HG03039 (cell line): Measurements from ENCODE around the gene RPEL1.
"Not testable (repeated sequence)": the region's sequence is repeated elsewhere in the genome, so short reads cannot be mapped to it uniquely, and the experiment has no call there.

Experiments
- ATAC-seq: cut with Tn5 transposase; IDR thresholded peaks from one replicate; pipeline ENCODE4 v1.9.1; 2021; ENCODE audit warnings: mild to moderate bottlenecking, moderate library complexity; ENCODE audit not compliant: unreplicated experiment

RPEL1 gene

DNA sequence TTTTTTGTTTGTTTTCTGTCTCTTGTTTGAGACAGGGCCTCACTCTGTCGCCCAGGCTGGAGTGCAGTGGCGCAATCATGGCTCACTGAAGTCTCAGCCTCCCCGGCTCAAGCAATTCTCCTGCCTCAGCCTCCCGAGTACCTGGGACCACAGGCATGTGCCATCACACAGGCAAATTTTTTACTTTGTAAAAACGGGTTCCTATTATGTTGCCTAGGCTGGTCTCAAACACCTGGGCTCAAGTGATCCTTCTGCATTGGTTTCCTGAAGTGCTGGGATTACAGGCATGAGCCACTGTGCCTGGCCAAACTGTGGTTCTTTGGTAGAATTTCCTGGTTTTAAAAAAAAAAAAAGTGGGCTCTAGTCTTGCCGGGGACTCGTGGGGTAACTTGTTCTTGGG, at the start of gene RPEL1:
Gene RPEL1, plus strand, starts transcription at position 301 of the 400 bp plus-strand sequence. CDS start 110 bp downstream, outside the sequence.
- not testable (repeated sequence) for ATAC-seq

DNA sequence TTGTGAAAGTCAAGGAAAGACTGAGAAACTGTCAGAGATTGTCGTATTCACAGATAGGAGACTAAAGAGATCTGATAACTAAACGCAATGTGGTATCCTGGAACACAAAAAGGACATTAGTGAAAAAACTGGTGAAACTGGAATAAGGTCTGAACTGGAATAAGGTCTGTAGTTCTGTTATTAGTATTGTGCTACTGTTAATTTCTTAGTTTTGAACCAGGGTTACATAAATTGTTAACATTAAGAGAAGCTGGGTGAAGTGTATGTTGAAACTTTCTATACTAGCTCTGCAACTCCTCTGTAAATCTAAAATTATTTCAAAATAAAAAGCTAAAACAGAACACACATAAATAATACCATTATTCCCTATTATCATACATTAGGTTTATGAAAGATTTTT, 49.2 kb upstream of the RPEL1 start:
- no peak for ATAC-seq

DNA sequence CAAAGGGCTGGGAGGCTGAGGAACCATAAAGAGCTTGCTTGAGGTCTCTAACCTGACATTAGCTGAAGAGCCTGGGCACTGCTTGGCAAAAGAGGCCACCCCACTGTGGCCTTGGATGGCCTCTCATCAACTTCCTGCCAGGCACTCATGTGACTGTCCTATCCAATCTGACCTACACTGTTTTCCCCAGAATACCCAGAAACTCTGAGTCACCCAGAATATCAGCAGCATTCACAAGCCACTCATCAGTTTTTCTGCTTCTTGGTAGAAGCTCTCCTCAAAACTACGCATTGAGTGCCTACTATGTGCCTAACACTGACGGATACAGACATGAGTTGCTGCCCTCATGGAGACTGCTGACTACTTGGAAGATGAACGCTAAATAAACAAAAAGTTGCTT, 48.5 kb upstream of the RPEL1 start:
- ATAC-seq: no peak

DNA sequence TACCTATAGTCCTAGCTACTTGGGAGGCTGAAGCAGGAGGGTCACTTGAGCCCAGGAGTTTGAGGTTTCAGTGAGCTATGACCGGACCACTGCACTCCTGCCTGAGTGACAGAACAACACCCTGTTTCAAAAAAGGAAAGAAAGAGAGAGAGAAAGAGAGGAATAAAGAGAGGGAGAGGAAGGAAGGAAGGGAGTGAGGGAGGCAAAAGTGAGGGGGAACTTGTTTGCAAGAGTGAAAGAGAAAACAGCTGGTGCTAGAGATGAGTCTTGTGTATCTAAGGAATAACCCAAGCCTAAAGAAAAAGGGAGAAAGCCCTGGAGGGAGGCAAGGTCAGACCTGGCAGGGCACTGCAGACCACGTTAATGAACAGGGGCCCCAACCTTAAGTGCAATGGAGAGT, 47.8 kb upstream of the RPEL1 start:
- ATAC-seq: no peak

DNA sequence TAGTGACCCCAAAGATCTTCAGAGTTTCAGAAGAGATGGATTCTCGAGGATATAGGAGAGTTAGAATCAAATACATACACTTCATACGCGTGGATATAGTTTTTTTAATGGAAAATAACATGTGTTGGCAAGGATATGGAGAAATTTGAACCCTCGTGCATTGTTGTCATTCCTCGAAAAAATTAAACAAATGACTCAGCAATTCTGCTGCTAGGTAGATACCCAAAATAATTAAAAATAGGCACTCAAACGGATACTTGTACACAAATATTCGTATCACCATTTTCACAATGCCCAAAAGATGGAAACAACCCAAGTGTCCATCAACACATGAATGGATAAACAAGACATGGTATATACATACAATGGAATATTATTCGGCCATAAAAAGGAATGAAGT, 47.0 kb upstream of the RPEL1 start:
- ATAC-seq: no peak

DNA sequence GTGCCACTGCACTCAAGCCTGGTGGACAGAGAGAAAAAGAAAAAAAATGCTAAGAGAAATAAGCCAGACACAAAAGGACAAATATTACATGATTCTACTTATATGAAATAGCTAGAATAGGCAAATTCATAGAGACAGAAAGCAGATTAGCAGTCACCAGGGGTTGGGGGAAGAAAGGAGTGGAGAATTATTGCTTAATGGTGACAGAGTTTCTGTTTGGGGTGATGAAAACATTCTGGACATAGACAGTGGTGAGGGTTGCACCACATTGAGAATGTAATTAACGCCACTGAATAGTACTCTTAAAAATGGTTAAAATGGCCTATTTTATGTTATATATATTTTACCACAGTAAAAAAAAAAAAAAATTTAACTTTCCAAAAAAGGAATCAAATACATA, 46.2 kb upstream of the RPEL1 start:
- ATAC-seq: no peak

DNA sequence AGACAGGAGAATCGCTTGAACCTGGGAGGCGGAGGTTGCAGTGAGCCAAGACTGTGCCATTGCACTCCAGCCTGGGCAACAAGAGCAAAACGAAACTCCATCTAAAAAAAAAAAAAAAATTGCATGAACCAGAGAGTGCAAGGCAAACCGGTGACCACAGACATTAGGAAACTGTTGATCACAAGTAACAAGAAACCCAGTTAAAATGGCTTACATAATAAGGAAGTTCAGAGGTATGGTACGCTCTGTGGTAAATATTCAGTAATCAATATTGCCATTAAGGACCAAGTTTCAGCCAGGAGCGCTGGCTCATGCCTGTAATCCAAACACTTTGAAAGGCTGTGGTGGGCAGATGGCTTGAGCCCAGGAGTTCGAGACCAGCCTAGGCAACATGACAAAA, 43.4 kb upstream of the RPEL1 start:
- no peak for ATAC-seq

DNA sequence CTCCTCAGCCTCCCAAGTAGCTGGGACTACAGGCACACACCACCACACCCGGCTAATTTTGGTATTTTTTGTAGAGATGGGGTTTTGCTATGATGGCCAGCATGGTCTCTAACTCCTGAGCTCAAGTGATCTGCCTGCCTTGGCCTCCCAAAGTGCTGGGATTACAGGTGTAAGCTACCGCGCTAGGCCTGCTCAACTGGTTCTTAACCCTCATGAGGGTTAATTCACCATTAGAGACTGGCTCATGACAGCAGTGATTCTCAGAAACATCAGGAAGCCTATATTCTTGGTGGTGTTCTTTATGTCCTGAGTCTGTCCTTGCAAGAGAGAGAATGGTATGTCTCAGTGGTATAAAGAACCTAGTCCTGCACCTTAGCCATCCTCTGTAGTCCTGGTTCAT, 42.2 kb upstream of the RPEL1 start:
- no peak for ATAC-seq

DNA sequence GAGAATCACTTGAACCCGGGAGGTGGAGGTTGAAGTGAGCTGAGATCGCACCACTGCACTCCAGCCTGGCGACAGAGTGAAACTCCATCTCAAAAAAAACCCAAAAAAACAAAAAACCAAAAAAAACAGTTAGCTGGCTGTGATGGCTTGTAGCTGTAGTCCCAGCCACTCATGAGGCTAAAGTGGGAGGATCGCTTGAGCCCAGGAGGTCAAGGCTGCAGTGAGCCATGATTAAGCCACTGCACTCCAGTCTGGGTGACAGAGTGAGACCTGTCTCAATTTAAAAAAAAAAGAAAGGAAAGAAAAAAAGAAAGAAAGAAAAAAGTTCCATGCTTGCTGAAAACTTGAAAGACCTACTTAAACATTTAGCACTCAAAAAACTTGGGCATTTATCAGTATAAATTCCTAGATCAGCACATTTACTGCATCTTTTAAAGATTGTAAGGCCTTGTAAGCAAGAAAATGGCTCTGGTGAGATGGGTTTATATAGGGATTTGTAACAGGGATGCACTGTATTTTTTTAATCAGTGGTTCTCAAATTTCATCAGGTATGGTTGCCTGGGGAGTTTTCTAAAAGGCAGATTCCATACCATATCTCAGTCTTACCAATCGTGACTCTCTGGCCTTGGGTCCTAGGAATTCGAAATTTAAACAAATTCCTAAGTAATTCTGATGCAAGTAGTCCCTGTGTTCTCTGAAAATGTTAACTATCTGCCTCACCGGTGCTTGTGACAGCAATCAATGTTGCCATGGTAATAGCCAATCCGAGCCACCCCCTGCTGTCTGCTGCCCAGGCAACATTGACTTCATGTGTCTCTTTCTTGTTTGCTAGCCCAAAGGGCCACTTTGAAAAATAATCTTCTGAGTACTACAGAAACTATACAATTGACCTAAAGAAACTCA, 41.1 kb upstream of the RPEL1 start:
- ATAC-seq: no peak

DNA sequence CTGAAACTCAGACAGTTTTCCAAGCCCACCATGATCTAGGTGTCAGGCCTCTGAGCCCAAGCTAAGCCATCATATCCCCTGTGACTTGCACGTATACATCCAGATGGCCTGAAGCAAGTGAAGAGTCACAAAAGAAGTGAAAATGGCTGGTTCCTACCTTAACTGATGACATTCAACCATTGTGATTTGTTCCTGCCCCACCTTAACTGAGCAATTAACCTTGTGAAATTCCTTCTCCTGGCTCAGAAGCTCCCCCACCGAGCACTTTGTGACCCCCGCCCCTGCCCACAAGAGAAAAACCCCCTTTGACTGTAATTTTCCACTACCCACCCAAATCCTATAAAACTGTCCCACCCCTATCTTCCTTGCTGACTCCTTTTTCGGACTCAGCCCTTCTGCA, 40.3 kb upstream of the RPEL1 start:
- not testable (repeated sequence) for ATAC-seq

DNA sequence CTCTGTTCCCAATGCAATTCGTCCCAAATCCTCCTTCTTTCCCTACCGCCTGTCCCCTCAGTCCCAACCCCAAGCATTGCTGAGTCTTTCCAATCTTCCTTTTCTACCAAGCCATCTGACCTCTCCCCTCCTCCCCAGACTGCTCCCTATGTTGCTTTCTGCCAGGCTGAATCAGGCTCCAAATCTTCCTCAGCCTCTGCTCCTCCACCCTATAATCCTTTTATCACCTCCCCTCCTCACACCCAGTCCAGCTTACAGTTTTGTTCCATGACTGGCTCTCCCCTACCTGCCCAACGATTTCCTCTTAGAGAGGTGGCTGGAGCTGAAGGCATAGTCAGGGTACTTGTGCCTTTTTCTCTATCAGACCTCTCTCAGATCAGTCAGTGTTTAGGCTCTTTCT, 39.0 kb upstream of the RPEL1 start:
- not testable (repeated sequence) for ATAC-seq

DNA sequence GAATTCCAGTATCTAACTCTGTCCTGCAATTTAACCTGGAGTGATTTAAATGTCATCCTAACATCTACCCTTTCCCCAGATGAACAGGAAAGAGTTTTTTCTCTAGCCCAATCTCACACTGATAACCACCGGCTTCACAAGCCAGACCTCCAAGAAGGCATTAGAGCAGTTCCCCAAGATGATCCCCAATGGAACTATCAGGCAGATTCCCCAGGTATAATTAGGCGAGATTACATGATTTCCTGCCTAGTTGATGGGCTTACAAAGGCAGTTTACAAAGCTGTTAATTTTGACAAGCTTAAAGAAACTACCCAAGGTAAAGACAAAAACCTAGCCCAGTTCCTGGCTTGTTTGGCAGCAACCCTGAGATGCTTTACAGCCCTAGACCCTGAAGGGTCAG, 38.5 kb upstream of the RPEL1 start:
- no peak for ATAC-seq

DNA sequence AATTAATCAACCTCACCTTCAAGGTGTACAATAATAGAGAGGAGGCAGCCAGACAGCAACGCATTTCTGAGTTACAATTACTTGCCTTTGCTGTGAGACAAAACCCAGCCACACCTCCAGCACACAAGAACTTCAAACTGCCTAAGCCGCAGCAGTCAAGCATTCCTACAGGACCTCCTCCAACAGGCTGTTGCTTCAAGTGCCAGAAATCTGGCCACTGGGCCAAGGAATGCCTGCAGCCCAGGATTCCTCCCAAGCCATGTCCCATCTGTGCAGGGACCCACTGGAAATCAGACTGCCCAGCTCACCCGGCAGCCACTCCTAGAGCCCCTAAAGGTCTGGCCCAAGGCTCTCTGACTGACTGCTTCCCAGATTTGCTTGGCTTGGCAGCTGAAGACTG, 38.0 kb upstream of the RPEL1 start:
- not testable (repeated sequence) for ATAC-seq

DNA sequence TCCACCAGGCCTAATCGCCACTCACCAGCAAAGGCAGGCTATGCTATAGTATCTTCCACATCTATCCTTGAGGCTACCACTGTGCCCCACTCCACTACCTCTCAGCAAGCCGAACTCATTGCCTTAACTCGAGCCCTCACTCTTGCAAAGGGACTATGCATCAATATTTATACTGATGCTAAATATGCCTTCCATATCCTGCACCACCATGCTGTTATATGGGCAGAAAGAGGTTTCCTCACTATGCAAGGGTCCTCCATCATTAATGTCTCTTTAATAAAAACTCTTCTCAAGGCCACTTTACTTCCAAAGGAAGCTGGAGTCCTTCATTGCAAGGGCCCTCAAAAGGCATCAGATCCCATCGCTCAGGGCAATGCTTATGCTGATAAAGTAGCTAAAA, 35.4 kb upstream of the RPEL1 start:
- ATAC-seq: not testable (repeated sequence)

DNA sequence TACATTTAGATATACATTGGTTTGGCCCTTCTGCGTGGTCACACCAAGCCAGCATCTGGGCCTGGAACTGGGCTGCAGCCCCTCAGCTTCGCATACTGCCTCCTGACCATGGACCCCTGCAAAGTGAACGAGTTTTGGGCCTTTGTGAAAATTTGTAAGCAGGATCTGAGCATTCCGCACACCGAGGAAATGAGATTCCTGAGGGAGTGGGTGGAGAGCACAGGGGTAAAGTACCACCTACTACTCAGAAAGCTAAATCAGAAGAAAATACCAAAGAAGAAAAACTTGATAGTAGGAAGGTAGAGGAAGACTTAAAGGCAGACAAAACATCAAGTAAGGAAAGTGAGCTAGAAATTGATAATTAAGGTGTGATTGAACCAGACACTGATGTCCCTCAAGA, 30.1 kb upstream of the RPEL1 start:
- ATAC-seq: no peak

DNA sequence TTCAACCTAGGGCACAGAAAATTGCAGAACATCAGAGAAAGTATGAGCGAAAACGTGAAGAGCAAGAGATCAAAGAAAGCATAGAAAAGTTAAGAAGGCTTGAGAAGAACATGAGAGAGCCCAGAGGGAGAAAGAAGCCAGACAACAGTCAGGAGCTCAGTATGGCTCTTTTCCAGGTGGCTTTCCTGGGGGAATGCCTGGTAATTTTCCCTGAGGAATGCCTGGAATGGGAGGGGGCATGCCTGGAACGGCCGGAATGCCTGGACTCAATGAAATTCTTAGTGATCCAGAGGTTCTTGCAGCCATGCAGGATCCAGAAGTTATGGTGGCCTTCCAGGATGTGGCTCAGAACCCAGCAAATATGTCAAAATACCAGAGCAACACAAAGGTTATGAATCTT, 29.3 kb upstream of the RPEL1 start:
- not testable (repeated sequence) for ATAC-seq

DNA sequence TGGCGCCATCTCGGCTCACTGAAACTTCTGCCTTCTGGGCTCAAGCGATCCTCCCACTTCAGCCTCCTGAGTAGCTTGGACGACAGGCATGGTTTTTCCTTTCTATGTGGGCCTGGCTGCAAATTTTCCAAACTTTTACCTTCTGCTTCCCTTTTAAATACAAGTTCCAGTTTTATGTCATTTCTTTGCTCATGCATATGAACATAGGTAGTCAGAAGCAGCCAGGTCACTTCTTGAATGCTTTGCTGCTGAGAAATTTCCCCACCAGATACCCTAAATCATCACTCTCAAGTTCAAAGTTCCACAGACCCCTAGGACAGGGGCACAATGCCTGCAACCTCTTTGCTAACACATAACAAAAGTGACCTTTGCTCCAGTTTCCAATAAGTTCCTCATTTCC, 21.6 kb upstream of the RPEL1 start:
- ATAC-seq: no peak

DNA sequence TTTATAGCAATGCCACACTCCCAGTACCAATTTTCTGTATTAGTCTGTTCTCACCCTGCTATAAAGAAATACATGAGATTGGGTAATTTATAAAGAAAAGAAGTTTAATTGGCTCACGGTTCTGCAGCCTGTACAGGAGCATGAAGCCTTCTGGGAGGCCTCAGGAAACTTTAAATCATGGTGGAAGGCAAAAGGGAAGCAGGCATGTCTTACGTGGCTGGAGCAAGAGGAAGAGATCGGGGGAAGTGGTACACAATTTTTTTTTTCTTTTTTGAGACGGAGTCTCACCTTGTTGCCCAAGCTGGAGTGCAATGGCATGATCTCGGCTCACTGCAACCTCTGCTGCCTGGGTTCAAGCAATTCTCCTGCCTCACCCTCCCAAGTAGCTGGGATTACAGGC, 21.0 kb upstream of the RPEL1 start:
- ATAC-seq: not testable (repeated sequence)

DNA sequence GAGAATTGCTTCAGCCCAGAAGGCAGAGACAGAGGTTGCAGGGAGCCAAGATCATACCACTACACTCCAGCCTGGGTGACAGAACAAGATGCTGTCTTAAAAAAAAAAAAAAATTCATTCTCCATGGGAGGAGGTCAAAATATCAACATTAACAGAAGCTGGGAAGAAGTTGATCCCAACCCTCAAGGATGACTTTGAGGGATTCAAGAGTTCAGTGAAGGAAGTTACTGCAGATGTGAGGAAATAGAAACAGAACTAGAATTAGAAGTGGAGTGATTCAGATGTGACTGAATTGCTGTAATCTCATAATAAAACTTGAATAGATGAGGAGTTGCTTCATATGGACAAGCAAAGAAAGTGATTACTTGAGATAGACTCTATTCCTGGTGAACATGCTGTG, 19.7 kb upstream of the RPEL1 start:
- ATAC-seq: no peak

DNA sequence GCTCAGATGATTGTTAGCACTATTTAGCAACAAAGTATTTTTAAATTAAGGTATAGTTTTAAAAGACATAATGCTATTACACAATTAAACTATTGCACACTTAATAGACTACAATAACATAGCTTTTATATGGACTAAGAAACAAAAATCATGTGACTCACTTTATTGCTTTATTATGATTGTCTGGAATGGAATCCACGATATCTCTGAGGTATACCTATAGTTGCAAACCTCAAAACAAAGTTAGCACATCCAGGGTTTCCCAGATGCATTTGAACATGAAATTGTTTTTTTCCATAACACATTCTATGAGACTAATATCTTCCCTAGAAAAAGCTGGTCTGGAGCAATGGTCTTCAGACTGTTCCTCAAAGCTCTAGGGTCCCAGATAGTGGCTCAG, 18.3 kb upstream of the RPEL1 start:
- ATAC-seq: no peak

DNA sequence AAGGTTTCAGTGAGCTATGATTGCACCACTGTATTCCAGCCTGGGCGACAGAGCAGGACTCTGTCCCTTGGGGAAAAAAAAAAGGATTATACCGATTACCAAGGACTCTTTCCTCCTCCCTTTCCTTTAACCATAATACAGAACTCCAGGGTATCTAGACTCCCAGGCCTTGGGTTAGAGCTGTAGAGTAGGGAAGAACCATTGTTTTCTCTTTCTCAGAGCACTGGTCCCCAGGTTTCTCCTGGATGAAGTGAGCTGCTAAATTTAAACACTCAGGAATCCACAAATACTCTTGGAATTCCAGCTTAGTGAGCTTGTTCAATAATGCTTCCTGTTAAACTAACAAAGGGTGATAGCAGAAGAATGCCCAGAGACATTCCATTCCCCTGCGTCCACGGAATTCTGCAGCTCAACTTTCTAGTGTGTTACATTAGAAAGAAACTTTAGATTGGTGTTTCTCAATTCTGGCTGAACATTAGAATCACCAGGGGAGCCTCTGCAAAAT, 14.6 kb upstream of the RPEL1 start:
- no peak for ATAC-seq

DNA sequence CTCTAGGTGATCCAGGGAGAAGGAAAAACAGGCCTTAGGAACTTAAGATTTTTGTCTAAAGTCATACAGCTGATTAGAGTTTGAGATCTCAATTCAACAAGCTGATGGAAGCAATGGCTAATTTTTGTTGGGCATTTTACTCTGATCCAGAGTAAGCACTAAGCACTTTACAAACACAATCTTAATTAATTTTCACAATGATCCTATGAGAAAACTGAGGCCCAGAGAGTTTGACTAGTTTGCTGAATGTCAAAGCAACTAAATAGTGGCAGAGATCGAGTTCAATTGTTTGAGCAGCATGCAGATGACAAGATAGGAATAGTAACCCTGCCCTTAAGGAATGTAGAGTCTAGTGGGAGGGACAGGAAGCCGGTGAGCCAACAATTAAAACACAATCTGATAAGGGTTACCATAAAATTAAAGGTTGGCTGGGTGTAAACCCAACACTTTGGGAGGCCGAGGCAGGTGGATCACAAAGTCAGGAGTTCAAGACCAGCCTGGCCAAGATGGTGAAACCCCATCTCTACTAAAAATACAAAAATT, 13.5 kb upstream of the RPEL1 start:
- ATAC-seq: no peak
